Vagina (tissue), 2 donors: Measurements from ENCODE around the gene BTF3.

Source experiments
- CTCF ChIP-seq, 3 experiments: fragments of 450-650 bp in 2 of 3; fragments of 200-600 bp in 1 of 3; sonication (generic) in 1 of 3; IDR thresholded peaks; one replicate each; pipeline ENCODE4 v1.5.1; 2017 to 2019; ENCODE audit warnings: antibody characterized with exemption in 3 of 3, mild to moderate bottlenecking in 2 of 3, moderate library complexity in 2 of 3
- POLR2AphosphoS5 ChIP-seq, 2 donors: sonication (generic); formaldehyde crosslinking; IDR thresholded peaks; one replicate each; pipeline ENCODE4 v1.9.0; 2017; ENCODE audit warnings: antibody characterized with exemption in 2 of 2, mild to moderate bottlenecking in 2 of 2, low read depth in 1 of 2; ENCODE audit not compliant: insufficient read depth in 1 of 2

GRCh38 chr5:73483676-73484075 is 14.6 kb upstream of the BTF3 start:
- no peak for TF ChIP-seq CTCF (IDR thresholded peaks at IDR 0.05)
- no peak for TF ChIP-seq POLR2AphosphoS5 (IDR thresholded peaks at IDR 0.05; ENCODE audit: insufficient read depth in 1 of 2, low read depth in 1 of 2)
